HG02885 (cell line): ENCODE results near the gene SMR3A.

ENCODE experiments used
- ATAC-seq: cut with Tn5 transposase; IDR thresholded peaks from one replicate; pipeline ENCODE4 v1.9.1; 2021; ENCODE audit warnings: mild to moderate bottlenecking; ENCODE audit not compliant: unreplicated experiment, poor library complexity

SMR3A gene

GRCh38 chr4:70360460-70360859 is at the start of gene SMR3A:
SMR3A (plus strand) TSS chr4:70360760; CDS start chr4:70362116, 1,356 bp downstream.
- no peak for ATAC-seq

GRCh38 chr4:70313736-70314135 is 46.8 kb upstream of the SMR3A start:
- no peak for ATAC-seq

DNA sequence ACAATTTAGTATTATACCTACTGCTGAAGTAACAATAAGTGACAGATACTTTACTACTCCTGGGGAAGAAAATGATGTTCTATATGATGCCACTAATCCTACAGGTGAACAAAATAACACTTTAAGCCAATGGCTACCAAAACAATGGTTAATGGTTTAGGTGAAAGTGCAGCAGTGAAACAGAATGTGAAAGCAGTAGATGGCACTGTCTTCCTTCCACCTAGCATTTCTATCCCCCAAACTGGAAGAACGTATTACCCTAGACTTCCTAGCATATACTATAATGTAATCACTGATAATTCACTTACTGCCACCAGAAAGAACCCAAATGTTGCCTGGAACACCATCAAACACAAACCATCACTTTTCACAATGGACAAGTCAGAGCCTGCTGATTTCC is 44.6 kb upstream of the SMR3A start:
- ATAC-seq, result peak; percentile 81

DNA sequence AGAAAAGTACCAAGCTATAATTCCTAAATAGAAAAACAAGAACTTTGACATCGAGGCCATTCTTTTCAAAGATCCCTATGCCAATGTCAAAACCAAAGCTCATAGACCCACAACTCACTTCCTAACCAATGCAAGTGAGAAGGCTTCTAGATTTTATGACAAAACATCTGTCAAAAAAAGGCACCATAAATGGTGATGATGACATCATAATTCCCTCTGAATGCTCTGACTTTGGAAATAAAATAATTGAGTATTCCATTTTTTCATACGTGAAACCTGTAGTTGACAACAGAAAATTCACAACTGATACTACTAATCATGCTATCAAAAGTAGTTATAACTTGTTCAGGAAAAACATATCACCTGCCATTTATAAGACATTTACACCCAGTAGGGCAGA is 34.5 kb upstream of the SMR3A start:
- ATAC-seq, result no peak

DNA sequence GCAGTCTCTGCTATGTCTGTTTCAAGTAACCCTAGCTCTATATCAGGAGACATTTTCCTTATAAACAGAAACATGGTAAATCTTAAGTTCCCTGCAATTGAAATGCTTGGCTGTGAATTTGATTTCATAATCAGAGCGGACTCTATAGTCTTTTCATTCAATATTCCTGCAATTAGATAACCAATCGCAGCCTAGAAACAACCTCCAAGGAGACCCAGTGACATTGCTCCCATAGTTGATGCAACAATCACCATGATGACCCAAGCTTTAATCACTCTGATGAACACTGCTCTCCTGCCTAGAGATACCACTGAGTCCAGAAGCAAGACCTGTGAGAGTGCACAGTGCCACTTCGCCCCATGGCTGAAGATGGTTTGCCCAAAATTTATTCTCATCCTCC is 25.9 kb upstream of the SMR3A start, which contains the start of gene CABS1:
Gene CABS1, plus strand, starts transcription at position 301 of the 400 bp plus-strand sequence. Its CDS starts 59 bp downstream, at position 360.
- ATAC-seq, result no peak

GRCh38 chr4:70336043-70336442 is 24.5 kb upstream of the SMR3A start:
- no peak for ATAC-seq

- ATAC-seq, result no peak
Measured at GRCh38 chr4:70337886-70338420, 22.6 kb upstream of the SMR3A start.

GRCh38 chr4:70356185-70356584 is 4.4 kb upstream of the SMR3A start:
- no peak for ATAC-seq

DNA sequence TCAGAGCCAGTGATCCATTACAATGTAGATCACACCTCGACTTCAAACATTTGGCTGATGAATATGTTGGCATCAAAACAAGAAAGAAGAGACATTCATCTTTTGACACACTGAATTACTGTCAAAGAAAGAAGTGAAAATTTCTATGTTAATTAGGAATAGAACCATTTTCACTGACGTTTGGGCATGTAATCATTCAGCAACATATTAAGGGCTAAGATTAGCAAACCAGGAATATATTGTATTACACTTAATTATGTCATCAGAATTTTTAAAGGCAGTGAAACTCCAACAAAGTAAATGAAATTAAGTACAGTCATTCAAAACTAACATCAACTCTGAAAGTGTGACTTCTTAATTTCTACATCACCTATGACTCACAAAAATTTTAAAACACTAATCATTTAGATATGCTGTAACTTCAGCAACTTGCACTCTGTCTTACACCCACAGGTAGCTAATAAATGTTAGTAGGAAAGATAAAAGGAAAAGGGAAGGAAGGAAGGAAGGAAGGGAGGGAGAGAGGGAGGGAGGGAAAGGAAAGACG is 1.4 kb upstream of the SMR3A start:
- ATAC-seq, result no peak

DNA sequence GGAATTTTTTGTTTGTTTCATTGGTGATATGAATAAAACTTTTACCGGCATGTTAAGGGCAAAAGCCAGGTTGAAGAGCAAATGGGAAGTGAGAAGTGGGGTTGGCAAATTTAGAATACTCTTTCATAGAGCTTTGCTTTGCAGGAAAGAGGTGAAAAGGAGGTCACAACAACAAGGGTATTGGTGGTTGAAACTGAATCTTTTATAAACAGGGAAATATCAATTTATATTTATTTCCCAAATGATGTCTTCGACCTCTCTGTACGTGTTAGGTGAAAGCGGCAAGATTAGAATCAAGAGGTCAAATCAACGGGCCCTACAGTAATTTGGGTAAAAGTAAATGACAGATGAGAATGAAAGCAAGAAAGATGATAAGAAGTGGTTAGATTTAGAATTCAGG is 3.4 kb downstream of the SMR3A start:
- ATAC-seq, result peak; percentile 65

DNA sequence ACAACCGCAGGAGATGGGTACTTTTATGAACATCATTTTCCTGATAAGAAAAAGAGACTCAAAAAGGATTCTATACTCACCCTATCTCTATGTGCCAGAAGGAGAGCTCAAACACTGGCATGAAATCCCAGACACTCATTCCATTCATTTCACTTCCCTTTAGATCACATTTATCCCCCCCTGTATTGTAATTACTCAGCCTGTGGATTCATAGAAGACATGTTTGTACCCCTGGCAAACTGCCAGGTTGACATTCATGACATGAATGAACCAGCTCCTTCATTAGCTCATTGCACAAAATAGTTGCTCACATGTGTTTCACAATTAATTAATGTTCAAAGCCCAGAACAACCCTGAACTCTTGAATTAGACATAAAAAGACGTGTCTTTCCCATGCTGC is 4.9 kb downstream of the SMR3A start:
- ATAC-seq, result no peak

DNA sequence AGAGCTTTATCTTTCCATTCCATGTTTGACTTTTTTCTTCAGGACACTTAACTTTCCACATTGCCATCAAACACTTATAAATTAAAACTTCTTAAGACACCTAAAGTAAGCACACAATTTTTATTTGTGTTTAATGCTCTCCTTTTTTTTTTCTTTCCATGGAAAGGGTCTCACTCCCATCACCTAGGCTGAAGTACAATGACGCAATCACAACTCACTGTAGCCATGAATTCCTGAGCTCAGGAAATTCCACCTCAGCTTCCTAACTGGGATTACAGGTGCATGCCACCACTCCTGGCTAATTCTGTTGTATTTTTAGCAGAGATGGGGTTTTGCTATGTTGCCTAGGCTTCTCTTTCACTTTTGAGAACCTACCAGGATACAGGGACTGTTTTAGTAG is 7.3 kb downstream of the SMR3A start:
- ATAC-seq, result no peak

GRCh38 chr4:70371987-70372386 is 11.4 kb downstream of the SMR3A start:
- no peak for ATAC-seq

GRCh38 chr4:70372760-70373159 is 12.2 kb downstream of the SMR3A start:
- ATAC-seq, result no peak

GRCh38 chr4:70380578-70380977 is 20.0 kb downstream of the SMR3A start:
- ATAC-seq, result no peak

GRCh38 chr4:70382691-70383181 is 22.2 kb downstream of the SMR3A start, which contains the start of gene SMR3B:
SMR3B (plus strand) TSS chr4:70383131; CDS start chr4:70384511, 1,380 bp downstream.
- ATAC-seq, result no peak

DNA sequence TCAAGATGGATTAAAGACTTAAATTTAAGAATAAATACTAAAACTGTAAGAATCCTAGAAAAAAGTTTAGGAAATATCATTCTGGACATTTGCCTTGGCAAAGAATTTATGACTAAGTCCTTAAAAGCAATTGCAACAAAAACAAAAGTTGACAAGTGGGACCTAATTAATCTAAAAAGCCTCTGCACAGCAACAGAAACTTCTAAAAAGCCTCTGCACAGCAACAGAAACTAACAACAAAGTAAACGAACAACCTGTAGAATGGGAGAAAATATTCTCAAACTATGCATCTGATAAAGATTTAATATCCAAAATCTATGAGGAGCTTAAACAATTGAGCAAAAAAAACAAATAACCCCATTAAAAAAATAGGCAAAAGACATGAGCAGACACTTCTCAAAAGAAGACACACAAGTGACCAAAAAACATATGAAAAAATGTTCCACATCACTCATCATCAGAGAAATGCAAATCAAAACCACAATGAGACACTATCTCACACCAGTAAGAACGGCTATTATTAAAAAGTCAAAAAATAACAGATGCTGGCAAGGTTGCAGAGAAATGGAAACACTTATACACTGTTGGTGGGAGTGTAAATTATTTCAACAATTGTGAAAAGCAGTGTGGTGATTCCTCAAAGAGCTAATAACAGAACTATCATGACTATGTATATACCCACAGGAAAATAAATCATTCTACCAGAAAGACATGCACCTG is 31.7 kb downstream of the SMR3A start:
- peak; percentile 68 for ATAC-seq

GRCh38 chr4:70397580-70397979 is 37.0 kb downstream of the SMR3A start, which contains the start of gene OPRPN:
OPRPN (plus strand) TSS chr4:70397940; CDS start chr4:70399286, 1,346 bp downstream.
- ATAC-seq, result no peak

DNA sequence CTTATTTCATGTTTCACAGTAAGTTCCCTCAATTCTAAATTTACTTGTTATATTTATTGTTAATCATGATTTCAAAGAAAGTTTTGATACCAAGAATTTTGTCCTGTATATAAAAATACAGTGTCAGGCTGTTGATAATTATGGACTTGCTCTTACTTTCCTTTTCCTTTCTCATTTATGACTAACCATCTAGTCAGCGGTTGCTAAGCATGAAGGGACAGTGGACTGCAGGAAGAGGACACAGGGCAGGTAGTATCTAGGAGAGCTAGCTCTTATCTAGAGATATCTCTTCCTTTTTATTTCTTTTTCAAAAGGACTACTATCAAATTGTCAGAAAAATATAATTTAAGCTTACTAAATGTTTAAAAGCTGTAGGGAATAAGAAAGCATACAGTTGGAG is 38.8 kb downstream of the SMR3A start:
- ATAC-seq, result no peak

- peak; percentile 83 for ATAC-seq
Measured at GRCh38 chr4:70402762-70403161, 42.2 kb downstream of the SMR3A start.

DNA sequence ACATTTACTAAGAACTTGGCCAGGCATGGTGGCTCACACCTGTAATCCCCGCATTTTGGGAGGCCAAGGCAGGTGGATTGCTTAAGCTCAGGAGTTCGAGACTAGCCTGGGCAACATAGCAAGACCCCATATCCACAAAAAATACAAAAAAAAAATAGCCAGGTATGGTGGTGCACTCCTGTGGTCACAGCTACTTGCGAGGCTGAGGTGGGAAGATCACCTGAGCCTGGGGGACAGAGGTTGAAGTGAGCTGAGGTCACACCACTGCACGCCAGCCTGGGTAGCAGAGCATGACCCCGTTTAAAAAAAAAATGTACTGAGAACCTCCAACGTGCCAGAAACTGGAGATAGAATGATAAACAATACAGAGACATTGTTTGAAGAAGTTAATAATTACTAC is 45.2 kb downstream of the SMR3A start:
- ATAC-seq, result peak; percentile 34
